ENCODE data around the gene APOO. TPM values are rescaled to one million over a fixed set of nuclear protein-coding genes. Genes with fewer than 3 reads are reported as not detected.

APOO gene
- total RNA-seq, 1 experiment from 2014 or later = 34.5 TPM

DNA sequence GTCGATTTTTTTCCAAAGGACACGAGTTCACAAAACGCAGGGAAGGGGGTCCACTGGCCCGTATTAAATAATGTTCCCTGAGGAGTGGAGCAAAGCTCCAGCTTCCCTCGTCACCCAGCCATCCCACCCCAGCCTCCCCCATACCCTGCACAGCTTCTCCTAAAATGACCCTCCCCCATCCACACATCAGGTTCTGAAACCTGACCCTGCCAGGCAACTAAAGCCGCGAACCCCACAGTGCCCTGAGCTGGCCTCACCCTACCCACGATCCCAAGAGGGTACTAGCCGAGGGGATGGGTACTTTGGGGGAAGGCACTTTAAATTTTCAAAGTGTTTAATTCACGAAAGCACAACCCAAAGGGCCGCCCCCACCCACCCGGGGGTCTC lies 634 bp downstream of the APOO start (continued):
- TF ChIP-seq, protein P1, sequence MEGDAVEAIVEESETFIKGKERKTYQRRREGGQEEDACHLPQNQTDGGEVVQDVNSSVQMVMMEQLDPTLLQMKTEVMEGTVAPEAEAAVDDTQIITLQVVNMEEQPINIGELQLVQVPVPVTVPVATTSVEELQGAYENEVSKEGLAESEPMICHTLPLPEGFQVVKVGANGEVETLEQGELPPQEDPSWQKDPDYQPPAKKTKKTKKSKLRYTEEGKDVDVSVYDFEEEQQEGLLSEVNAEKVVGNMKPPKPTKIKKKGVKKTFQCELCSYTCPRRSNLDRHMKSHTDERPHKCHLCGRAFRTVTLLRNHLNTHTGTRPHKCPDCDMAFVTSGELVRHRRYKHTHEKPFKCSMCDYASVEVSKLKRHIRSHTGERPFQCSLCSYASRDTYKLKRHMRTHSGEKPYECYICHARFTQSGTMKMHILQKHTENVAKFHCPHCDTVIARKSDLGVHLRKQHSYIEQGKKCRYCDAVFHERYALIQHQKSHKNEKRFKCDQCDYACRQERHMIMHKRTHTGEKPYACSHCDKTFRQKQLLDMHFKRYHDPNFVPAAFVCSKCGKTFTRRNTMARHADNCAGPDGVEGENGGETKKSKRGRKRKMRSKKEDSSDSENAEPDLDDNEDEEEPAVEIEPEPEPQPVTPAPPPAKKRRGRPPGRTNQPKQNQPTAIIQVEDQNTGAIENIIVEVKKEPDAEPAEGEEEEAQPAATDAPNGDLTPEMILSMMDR (IDR thresholded peaks at IDR 0.05 in 2 of 3, conservative IDR thresholded peaks at IDR 0.05 in 1 of 3; ENCODE audit: borderline replicate concordance in 1 of 3, insufficient read depth in 1 of 3, low read depth in 2 of 3, low read length in 2 of 3) = no peak
- TF ChIP-seq JUND (IDR thresholded peaks at IDR 0.05) = no peak
- no peak for TF ChIP-seq ELF1 (IDR thresholded peaks at IDR 0.05; ENCODE audit: borderline replicate concordance, low read depth)
- no peak for TF ChIP-seq RAD21 (IDR thresholded peaks at IDR 0.05; ENCODE audit: low read depth)
- no peak for TF ChIP-seq YY1 (IDR thresholded peaks at IDR 0.05; ENCODE audit: extremely low read depth, insufficient replicate concordance, low read depth, low read length)
- TF ChIP-seq, protein P2, sequence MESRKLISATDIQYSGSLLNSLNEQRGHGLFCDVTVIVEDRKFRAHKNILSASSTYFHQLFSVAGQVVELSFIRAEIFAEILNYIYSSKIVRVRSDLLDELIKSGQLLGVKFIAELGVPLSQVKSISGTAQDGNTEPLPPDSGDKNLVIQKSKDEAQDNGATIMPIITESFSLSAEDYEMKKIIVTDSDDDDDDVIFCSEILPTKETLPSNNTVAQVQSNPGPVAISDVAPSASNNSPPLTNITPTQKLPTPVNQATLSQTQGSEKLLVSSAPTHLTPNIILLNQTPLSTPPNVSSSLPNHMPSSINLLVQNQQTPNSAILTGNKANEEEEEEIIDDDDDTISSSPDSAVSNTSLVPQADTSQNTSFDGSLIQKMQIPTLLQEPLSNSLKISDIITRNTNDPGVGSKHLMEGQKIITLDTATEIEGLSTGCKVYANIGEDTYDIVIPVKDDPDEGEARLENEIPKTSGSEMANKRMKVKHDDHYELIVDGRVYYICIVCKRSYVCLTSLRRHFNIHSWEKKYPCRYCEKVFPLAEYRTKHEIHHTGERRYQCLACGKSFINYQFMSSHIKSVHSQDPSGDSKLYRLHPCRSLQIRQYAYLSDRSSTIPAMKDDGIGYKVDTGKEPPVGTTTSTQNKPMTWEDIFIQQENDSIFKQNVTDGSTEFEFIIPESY (IDR thresholded peaks at IDR 0.05; ENCODE audit: extremely low read depth, insufficient replicate concordance, low read length) = no peak
- TF ChIP-seq SP1 (IDR thresholded peaks at IDR 0.05; ENCODE audit: low read depth) = no peak
- no peak for TF ChIP-seq TCF7L2 (IDR thresholded peaks at IDR 0.05; ENCODE audit: borderline replicate concordance, extremely low read depth, insufficient read depth, insufficient read length)
- TF ChIP-seq POLR2AphosphoS5 (IDR thresholded peaks at IDR 0.05; ENCODE audit: low read depth, low read length) = no peak

DNA sequence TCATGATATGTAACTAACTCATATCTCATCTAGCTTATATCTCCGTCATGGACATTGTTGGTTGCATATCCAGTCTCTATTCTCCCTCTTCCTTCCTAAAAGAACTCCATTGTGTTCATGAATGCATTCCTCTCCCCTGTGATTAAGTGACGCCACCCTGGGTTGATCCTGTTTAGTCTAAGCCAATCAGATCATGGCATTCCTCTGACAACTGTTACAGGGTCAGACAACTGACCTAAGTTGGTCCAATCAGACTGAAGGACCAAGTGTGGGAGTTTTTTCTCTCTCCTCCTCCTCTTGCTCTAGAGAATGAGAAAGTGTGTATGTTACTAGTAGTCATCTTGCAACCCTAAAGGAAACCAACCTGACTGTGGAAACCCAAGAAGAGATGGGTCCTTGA lies 3.6 kb downstream of the APOO start:
- ChIA-PET RAD21 (ENCODE audit: low non-redundant PET in 1 of 2, low total read pairs in 2 of 2, uncharacterized antibody in 2 of 2, unreplicated experiment in 2 of 2) (interaction anchor here in 1 of 2 experiments (0.5 kb wide), 1 partner anchor 149 kb away, joined by 3 read pairs; no protein-coding TSS in a partner anchor), POLR2A (no interaction called here), CTCF (interaction anchor here (3.9 kb wide), 1 partner anchor 122 kb away, joined by 36 read pairs; the partner anchor contains the start of gene SAT1)
- H3K9me2 ChIP-seq (ENCODE audit: insufficient read depth) = no peaks in the 10 kb centered on the region
- H3K27ac ChIP-seq (ENCODE audit: low read depth, low read length) = no peak overlapping the region
- intact Hi-C loops (cut with micrococcal nuclease) = no loop called here
- no peak overlapping the region for H3K9ac ChIP-seq (ENCODE audit: low read length)
- TF ChIP-seq EZH2phosphoT487 (IDR thresholded peaks at IDR 0.05; ENCODE audit: borderline replicate concordance) (no peak), EZH2 (IDR thresholded peaks at IDR 0.05) (no peak), SIN3A (IDR thresholded peaks at IDR 0.05; ENCODE audit: low read depth) (no peak)
- H3K36me3 ChIP-seq (ENCODE audit: control insufficient read depth in 1 of 2, insufficient read depth in 2 of 2, low read length in 2 of 2) = no peaks in the 10 kb centered on the region
- ATAC-seq (no peak), DNase-seq (ENCODE audit: low read depth, low spot score) (no peak)
- no TSS peak for BruUV-seq (replicated peaks)
- no peaks in the 10 kb centered on the region for H3K9me3 ChIP-seq (ENCODE audit: control insufficient read depth in 1 of 2, insufficient read depth in 1 of 2, low read depth in 1 of 2, low read length in 2 of 2)
- peaks cover 22% of the 10 kb centered on the region; the same call in 1 of the 2 replicates for H3K79me2 ChIP-seq (ENCODE audit: insufficient read depth, low read length)
- H3K27me3 ChIP-seq (ENCODE audit: insufficient read depth, low read length) = no peaks in the 10 kb centered on the region
- H3K4me2 ChIP-seq (ENCODE audit: low read length) = no peak overlapping the region
- H2AFZ ChIP-seq (ENCODE audit: low read depth, low read length, poor library complexity, severe bottlenecking) = no peak overlapping the region
- H3K4me1 ChIP-seq (ENCODE audit: control insufficient read depth in 1 of 2, insufficient read depth in 2 of 2, low read length in 2 of 2) = peaks cover 30 to 48% of the 10 kb centered on the region in 2 experiments
- no peak overlapping the region for H3K4me3 ChIP-seq (replicated peaks in 1 of 2; ENCODE audit: low read depth in 1 of 2, low read length in 2 of 2)
- H4K20me1 ChIP-seq (ENCODE audit: insufficient read depth) = no peaks in the 10 kb centered on the region

Measured in HCT116 (cell line).